Upper lobe of left lung (tissue), 4 donors: Measurements from ENCODE around the gene MUS81.

Experiments used
- POLR2A ChIP-seq, 4 donors: fragments of 450-650 bp; IDR thresholded peaks; one replicate each; pipeline ENCODE4 v1.5.1; 2016 to 2017; ENCODE audit warnings: antibody characterized with exemption in 4 of 4, mild to moderate bottlenecking in 2 of 4
- POLR2AphosphoS5 ChIP-seq, 2 donors: sonication (generic); formaldehyde crosslinking; IDR thresholded peaks; one replicate each; pipeline ENCODE4 v1.5.1; 2017; ENCODE audit warnings: antibody characterized with exemption in 2 of 2
- TF ChIP-seq, protein P1 (sequence below), 6 experiments: fragments of 450-650 bp in 4 of 6; fragments of 200-600 bp in 2 of 6; sonication (generic) in 2 of 6; IDR thresholded peaks; one replicate each; pipeline ENCODE4 v1.5.1; 2016 to 2019; ENCODE audit warnings: antibody characterized with exemption in 6 of 6

DNA sequence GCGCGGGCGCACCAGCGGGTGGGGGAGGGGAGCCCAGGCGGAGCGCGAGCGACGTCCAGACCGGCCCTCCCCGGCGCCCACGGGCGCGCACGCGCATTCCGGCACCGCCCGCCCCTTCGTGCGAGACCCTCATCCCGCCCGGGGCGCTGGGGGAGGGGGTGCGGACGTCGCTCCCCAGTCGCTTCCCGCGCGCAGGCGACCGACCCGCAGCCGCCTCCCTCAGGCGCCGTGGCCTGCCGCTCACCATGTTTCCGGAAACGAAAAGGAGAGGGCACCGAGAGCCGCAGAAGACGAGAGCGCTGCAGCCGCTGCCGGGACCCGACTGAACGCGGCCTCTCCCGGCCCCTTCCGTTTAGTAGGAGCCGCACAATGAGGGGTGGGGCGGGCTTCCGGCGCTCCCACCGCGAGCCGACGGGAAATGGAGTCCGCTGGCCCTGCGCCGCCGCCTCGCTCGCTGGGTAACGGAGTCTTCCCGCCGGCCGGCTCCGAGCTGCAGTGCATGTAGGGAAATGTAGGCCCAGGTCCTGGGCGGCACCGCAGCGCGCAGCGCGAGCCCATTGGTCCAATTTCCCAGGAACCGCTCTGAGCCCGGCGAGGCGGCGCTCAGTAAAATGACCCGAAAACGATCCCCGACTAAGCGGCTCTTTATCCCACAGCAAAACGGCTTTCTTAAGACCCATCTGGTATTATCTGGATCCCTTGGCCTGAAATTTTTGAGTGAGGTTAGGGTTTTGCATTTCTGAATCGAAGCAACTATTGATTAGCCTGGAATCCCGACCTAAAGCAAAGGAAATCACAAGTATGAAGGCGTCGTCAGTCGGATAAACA is 2.2 kb upstream of the MUS81 start, which contains the start of gene CFL1:
- TF ChIP-seq, protein P1, sequence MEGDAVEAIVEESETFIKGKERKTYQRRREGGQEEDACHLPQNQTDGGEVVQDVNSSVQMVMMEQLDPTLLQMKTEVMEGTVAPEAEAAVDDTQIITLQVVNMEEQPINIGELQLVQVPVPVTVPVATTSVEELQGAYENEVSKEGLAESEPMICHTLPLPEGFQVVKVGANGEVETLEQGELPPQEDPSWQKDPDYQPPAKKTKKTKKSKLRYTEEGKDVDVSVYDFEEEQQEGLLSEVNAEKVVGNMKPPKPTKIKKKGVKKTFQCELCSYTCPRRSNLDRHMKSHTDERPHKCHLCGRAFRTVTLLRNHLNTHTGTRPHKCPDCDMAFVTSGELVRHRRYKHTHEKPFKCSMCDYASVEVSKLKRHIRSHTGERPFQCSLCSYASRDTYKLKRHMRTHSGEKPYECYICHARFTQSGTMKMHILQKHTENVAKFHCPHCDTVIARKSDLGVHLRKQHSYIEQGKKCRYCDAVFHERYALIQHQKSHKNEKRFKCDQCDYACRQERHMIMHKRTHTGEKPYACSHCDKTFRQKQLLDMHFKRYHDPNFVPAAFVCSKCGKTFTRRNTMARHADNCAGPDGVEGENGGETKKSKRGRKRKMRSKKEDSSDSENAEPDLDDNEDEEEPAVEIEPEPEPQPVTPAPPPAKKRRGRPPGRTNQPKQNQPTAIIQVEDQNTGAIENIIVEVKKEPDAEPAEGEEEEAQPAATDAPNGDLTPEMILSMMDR (IDR thresholded peaks at IDR 0.05): peak in 1 of 6 experiments; percentile 22
- peak; percentile 99 for TF ChIP-seq POLR2A (IDR thresholded peaks at IDR 0.05)
- TF ChIP-seq POLR2AphosphoS5 (IDR thresholded peaks at IDR 0.05): peak; percentile 98
